Pancreas (tissue), 10 donors: ENCODE results near the gene CHPF2. TPM values are rescaled to one million over a fixed set of nuclear protein-coding genes. Genes with fewer than 3 reads are reported as not detected.

ENCODE experiments used
- ATAC-seq, 4 donors: fragments of 200-7000 bp; cut with Tn5 transposase; one replicate each; pipeline versions ENCODE4 v1.8.0 to v1.9.1; 2020; ENCODE audit warnings: mild to moderate bottlenecking in 4 of 4, moderate library complexity in 4 of 4
- DNase-seq, 6 donors: peaks; one replicate each; pipeline ENCODE4 v3.0.0-alpha.2; 2020
- FAIRE-seq: peaks from 2 replicates; lab custom pipeline; 2012; peaks lifted over from hg19 to GRCh38; lab: Jason Lieb, UNC
- H3K27ac ChIP-seq, 4 donors: fragments of 200-600 bp; sonication (generic); 1 replicate in 3 of 4; 2 replicates in 1 of 4; pipeline versions ENCODE4 v1.5.0 to v1.8.0; 2020
- H3K27me3 ChIP-seq, 4 donors: fragments of 200-600 bp; one replicate each; pipeline ENCODE4 v1.8.0; 2021
- H3K36me3 ChIP-seq, 3 donors: fragments of 200-600 bp; sonication (generic) in 1 of 3; one replicate each; pipeline versions ENCODE4 v1.5.0 to v1.8.0; 2020 to 2021
- H3K4me1 ChIP-seq, 3 donors: fragments of 200-600 bp; one replicate each; pipeline ENCODE4 v1.8.0; 2021
- H3K4me3 ChIP-seq, 4 donors: fragments of 200-600 bp; sonication (generic) in 2 of 4; one replicate each; pipeline versions ENCODE4 v1.5.0 to v1.8.0; 2020 to 2021
- H3K9me3 ChIP-seq, 4 donors: fragments of 200-600 bp; one replicate each; pipeline ENCODE4 v1.8.0; 2021
- WGBS, 2 donors: extraction: QIAGEN DNeasy Blood & Tissue Kit; methylation state at CpG; one replicate each; pipeline ENCODE4 v1.1.7; 2013; 5-methylcytosine and 5-hydroxymethylcytosine counted together
- intact Hi-C, 3 donors: fragments of 100-400 bp; cut with DNase I; formaldehyde crosslinking; loops; one replicate each; pipeline versions ENCODE4 v1.11.1 to v1.14.2; 2022
- polyA plus RNA-seq, 2 donors: library from polyadenylated mRNA; stranded (reverse); fragments of 200-250 nt; gene quantifications; one replicate each; pipeline ENCODE4 v1.2.3, GENCODE V29; 2013
- total RNA-seq, 6 donors: library from RNA; stranded (reverse); fragmentation: NEBNext Ultra II Directional in 4 of 6; extraction: Animal tissue kit (Norgen Biotek cat#: 25700) in 4 of 6; gene quantifications; one replicate each; pipeline versions ENCODE4 v1.2.1 to v1.2.4, GENCODE V29; 2021 to 2023
- TF ChIP-seq, protein P1 (sequence below), 4 donors: fragments of 200-600 bp; sonication (generic) in 3 of 4; IDR thresholded peaks; one replicate each; pipeline versions ENCODE4 v1.5.0 to v1.8.0; 2021; ENCODE audit warnings: antibody characterized with exemption in 4 of 4
- donor health status: healthy with polysubstance abuse.
- donor health status: DM: no; HTN: no; CAD: no; lungs with moderate emphysema.
- donor health status: DM: no; HTN: no; CAD: no.
- donor health status: control.
- donor health status: control.
- donor health status: Bipolar disorder and iron deficiency.
- donor health status: DM: yes; HTN: yes; CAD: no.
- donor health status: DM: no; HTN: no; CAD: no.
- donor health status: DM: no; HTN: no; CAD: no.
- donor health status: DM: yes; HTN: yes; CAD: no.

Gene CHPF2
- total and polyA plus RNA-seq, 8 donors: 12.8 to 38.6 (median 21.7) TPM

DNA sequence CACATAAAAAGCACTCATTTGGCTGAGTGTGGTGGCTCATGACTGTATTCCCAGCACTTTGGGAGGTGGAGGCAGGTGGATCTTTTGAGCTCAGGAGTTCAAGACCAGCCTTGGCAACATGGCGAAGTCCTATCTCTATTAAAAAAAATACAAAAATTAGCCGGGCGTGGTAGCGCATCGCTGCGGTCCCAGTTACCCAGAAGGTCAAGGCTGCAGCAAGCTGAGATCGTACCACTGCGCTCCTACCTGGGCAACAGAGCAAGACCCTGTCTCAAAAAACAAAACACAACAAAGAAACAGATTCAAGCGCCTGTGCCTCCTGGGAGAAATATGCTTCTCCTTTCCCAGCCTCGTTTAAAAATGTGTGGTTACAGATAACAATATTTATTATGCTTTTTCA, 3.0 kb upstream of the CHPF2 start:
- WGBS, 2 donors: 79 to 85% methylated on average over 10 of the region's 10 CpGs
- ATAC-seq (no peak), FAIRE-seq (no peak)

DNA sequence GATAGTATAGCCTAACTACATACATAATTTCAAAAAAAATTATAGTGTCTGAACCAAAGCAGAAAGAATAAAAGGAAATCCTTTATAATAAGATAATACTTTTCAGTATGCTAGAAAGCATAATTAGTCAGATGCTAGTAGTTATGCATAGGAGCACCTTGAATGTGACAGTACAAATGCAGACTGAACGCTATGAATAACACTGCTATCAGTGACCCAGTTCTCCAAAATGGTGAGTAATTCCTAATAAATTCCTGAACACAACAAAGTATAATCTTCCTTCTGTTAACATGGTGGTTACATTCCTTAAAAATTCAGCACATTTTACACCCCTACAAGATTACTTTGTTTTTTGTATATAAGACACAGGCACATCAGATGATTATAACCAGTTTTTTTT, 1.2 kb upstream of the CHPF2 start:
- no peaks in the 10 kb centered on the region for H3K9me3 ChIP-seq
- H3K4me3 ChIP-seq: no peak overlapping the region
- ATAC-seq (no peak), DNase-seq (no peak), FAIRE-seq (no peak)
- H3K27me3 ChIP-seq: no peaks in the 10 kb centered on the region
- WGBS, 2 donors: 65 to 73% methylated on average over 1 of the region's 1 CpG
- H3K36me3 ChIP-seq: peaks cover 0 to 5% (median 0%) of the 10 kb centered on the region in 3 donors
- TF ChIP-seq, protein P1, sequence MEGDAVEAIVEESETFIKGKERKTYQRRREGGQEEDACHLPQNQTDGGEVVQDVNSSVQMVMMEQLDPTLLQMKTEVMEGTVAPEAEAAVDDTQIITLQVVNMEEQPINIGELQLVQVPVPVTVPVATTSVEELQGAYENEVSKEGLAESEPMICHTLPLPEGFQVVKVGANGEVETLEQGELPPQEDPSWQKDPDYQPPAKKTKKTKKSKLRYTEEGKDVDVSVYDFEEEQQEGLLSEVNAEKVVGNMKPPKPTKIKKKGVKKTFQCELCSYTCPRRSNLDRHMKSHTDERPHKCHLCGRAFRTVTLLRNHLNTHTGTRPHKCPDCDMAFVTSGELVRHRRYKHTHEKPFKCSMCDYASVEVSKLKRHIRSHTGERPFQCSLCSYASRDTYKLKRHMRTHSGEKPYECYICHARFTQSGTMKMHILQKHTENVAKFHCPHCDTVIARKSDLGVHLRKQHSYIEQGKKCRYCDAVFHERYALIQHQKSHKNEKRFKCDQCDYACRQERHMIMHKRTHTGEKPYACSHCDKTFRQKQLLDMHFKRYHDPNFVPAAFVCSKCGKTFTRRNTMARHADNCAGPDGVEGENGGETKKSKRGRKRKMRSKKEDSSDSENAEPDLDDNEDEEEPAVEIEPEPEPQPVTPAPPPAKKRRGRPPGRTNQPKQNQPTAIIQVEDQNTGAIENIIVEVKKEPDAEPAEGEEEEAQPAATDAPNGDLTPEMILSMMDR (IDR thresholded peaks at IDR 0.05): no peak
- H3K4me1 ChIP-seq: peaks cover 5 to 23% (median 7%) of the 10 kb centered on the region in 3 donors
- H3K27ac ChIP-seq: no peak overlapping the region
- intact Hi-C loops: no loop called here

More for the DNA sequence above, 3.0 kb upstream of the CHPF2 start:
- no peaks in the 10 kb centered on the region for H3K27me3 ChIP-seq
- DNase-seq: no peak
- H3K4me3 ChIP-seq: no peak overlapping the region
- no peaks in the 10 kb centered on the region for H3K9me3 ChIP-seq
- H3K36me3 ChIP-seq: peaks cover 0 to 5% (median 0%) of the 10 kb centered on the region in 3 donors
- TF ChIP-seq, protein P1 (IDR thresholded peaks at IDR 0.05): no peak
- no peak overlapping the region for H3K27ac ChIP-seq
- intact Hi-C loops: no loop called here
- H3K4me1 ChIP-seq: peaks cover 5 to 32% (median 6%) of the 10 kb centered on the region in 3 donors

DNA sequence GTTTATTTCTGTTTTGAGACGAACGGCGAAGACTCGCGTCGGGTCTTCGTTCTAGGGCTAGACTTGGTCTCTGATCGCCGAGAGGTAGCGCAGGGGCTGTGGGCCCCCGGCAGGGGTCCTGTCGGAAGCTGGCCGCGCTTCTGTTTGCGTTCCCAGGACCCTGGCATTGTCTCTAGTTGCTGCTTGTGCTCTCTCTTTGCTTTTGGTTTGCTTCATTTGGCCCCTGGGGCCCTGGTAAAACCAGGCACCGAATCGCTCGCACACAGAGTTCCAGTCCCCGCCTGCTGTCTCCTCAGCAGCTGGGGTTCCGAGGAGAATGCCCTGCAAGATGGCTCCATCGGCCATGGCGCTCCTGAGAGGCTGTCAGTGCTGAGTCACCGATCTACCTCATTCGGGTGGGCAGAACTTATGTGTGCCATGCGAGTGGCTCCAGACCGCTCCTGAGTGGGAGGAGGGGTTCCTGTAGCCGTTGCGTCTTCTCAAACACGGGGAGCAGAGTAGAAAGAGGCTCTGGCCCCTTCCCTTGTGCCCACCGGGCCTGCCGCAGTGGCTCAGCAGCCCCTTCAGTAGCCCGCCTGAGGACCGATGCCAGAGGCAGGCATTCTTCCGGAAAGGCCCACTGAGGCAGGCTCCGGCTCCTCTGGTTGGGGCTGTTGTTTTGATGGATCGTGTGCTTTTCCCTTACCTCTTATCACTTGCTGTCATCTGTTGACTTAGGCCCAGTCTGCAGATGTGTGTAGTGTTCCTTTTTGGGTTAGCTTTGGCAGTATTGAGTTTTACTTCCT, 826 bp downstream of the CHPF2 start:
- Histone ChIP-seq H3K27me3 (no peaks in the 10 kb centered on the region), H3K9me3 (no peaks in the 10 kb centered on the region), H3K27ac (peak overlapping the region; percentile 30 to 83 (median 62)), H3K4me3 (peak overlapping the region; percentile 75 to 99 (median 98)), H3K36me3 (peaks cover 0 to 20% (median 4%) of the 10 kb centered on the region in 3 donors), H3K4me1 (peaks cover 5 to 15% (median 7%) of the 10 kb centered on the region in 3 donors)
- peak; percentile 51 to 72 (median 66) for ATAC-seq
- peak in 4 of 6 donors; percentile 45 to 74 (median 63) for DNase-seq
- TF ChIP-seq, protein P1 (IDR thresholded peaks at IDR 0.05): no peak
- intact Hi-C loops: no loop called here
- FAIRE-seq: no peak
- WGBS, 2 donors: 3 to 4% methylated on average over 36 of the region's 36 CpGs

- TF ChIP-seq, protein P1 (IDR thresholded peaks at IDR 0.05): no peak
- Histone ChIP-seq H3K36me3 (peaks cover 0 to 25% (median 4%) of the 10 kb centered on the region in 3 donors), H3K4me1 (peaks cover 5 to 14% (median 7%) of the 10 kb centered on the region in 3 donors), H3K9me3 (no peaks in the 10 kb centered on the region), H3K27ac (no peak overlapping the region), H3K27me3 (no peaks in the 10 kb centered on the region), H3K4me3 (peak overlapping the region in 3 of 4 donors; percentile 75 to 99 (median 99))
- intact Hi-C loops: no loop called here
- 50 to 61% methylated on average over 9 of the region's 9 CpGs for WGBS, 2 donors
- FAIRE-seq (no peak), ATAC-seq (no peak), DNase-seq (no peak)
Measured at GRCh38 chr7:151233804-151234203, 1.5 kb downstream of the CHPF2 start.
